ENCODE data around the gene FALEC.

- TF ChIP-seq POLR2AphosphoS5 (IDR thresholded peaks at IDR 0.05), result no peak
- no peak for TF ChIP-seq CTCF (IDR thresholded peaks at IDR 0.05)
These were observed 43.5 kb downstream of the FALEC start for GRCh38 chr1:150558761-150559655.

Data from stomach (tissue), 4 donors.